ENCODE results near the gene DENND4A. TPM values are rescaled to one million over a fixed set of nuclear protein-coding genes. Genes with fewer than 3 reads are reported as not detected.

Gene DENND4A
- total and polyA plus RNA-seq, 7 donors = 4.0 to 46.7 (median 15.4) TPM

DNA sequence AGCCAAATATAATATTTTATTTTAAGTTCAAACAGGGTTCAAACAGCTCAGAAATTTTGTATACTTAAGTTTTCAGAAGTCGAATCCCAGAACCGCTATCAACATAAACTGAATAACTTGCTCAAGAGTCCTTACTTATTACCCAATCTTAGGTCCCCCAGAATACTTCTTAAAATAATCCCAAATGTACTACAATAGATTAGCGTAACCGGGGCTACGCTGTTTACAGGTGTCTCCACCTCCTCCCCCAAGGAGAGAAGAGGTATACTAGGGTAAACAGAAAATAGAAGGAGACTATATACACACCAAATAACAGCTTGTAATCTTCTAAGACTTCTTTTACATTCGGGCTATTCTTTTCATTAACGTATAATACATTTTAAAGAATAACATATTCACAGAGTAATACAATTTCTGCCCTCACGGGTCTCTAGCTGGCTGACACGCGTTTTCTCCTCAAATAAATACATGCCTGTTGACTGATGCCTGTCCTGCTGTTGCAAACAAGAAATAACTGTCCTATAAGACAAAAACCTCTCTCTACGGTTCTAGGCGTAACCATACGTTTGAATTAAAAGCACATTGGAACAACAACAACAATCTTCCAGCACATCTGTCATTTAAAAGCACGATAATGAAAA, 1.3 kb downstream of the DENND4A start:
- Histone ChIP-seq H3K4me1 (peaks cover 31% of the 10 kb centered on the region), H3K36me3 (ENCODE audit: insufficient read depth in 1 of 2, low read depth in 1 of 2) (no peaks in the 10 kb centered on the region), H3K27ac (peak overlapping the region; percentile 98), H3K9me3 (no peaks in the 10 kb centered on the region), H3K27me3 (ENCODE audit: insufficient read depth in 3 of 3, low read length in 2 of 3) (no peaks in the 10 kb centered on the region), H3K4me3 (peak overlapping the region; percentile 90)
- intact Hi-C loops (cut with DNase I) = no loop called here
- TF ChIP-seq, protein P1, sequence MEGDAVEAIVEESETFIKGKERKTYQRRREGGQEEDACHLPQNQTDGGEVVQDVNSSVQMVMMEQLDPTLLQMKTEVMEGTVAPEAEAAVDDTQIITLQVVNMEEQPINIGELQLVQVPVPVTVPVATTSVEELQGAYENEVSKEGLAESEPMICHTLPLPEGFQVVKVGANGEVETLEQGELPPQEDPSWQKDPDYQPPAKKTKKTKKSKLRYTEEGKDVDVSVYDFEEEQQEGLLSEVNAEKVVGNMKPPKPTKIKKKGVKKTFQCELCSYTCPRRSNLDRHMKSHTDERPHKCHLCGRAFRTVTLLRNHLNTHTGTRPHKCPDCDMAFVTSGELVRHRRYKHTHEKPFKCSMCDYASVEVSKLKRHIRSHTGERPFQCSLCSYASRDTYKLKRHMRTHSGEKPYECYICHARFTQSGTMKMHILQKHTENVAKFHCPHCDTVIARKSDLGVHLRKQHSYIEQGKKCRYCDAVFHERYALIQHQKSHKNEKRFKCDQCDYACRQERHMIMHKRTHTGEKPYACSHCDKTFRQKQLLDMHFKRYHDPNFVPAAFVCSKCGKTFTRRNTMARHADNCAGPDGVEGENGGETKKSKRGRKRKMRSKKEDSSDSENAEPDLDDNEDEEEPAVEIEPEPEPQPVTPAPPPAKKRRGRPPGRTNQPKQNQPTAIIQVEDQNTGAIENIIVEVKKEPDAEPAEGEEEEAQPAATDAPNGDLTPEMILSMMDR (IDR thresholded peaks at IDR 0.05) = no peak
- no peak for ATAC-seq
- DNase-seq = no peak
- 9 to 13% (median 10%) methylated on average over 14 of the region's 14 CpGs for WGBS, 3 donors

DNA sequence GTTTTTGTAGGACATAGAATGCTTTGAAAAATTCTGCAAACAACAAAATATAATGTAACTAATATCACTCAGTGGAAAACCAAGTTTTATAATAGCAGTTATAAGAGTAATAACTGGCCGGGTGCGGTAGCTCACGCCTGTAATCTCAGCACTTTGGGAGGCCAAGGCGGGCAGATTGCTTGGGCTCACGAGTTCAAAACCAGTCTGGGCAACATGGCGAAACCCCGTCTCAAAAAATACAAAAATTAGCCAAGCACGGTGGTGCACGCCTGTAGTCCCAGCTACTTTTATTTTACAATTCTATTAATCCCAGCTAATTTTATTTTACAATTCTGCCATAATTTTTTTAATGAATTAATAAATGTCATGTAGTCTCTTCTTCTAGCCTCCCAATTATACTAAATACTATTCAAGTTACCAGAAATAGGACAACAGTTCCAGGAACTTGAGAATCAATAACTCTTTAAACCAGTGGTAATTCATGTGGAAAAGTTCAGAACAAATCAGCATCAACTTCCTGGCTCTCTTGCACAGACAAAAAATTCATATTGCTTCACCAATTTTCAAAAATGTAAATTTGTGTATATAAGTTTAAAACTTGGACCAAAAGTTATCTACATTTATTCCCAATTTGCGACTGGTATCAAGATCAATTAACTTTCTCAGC, 2.2 kb downstream of the DENND4A start:
- no peaks in the 10 kb centered on the region for H3K9me3 ChIP-seq
- H3K4me3 ChIP-seq = peak overlapping the region; percentile 90
- H3K27ac ChIP-seq = no peak overlapping the region
- TF ChIP-seq, protein P1 (IDR thresholded peaks at IDR 0.05) = no peak
- H3K36me3 ChIP-seq (ENCODE audit: insufficient read depth in 1 of 2, low read depth in 1 of 2) = peaks cover 0 to 3% of the 10 kb centered on the region in 2 donors
- H3K4me1 ChIP-seq = peaks cover 31% of the 10 kb centered on the region
- 86 to 94% (median 87%) methylated on average over 10 of the region's 10 CpGs for WGBS, 3 donors
- ATAC-seq (no peak), DNase-seq (no peak)
- intact Hi-C loops (cut with DNase I) = no loop called here
- H3K27me3 ChIP-seq (ENCODE audit: insufficient read depth in 3 of 3, low read length in 2 of 3) = no peaks in the 10 kb centered on the region

DNA sequence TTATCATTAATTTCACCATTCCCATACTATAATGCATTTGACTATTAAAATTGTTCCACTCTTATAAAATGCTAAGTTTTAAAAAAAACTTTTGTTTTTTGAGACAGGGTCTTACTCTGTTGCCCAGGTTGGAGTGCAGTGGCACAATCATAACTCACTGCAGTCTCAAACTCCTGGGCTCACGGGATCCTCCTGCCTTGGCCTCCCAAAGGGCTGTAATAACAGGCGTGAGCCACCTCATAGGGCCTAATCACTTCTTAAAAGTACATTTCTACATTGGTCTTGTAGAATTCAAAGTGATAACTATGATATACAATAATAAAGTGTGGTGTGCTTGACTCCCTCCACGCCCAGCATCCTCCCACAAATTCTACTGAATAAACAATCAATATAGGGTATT, 3.0 kb downstream of the DENND4A start:
- 95 to 97% (median 97%) methylated on average over 3 of the region's 3 CpGs for WGBS, 3 donors
- Histone ChIP-seq H3K4me1 (peaks cover 31% of the 10 kb centered on the region), H3K9me3 (no peaks in the 10 kb centered on the region), H3K27me3 (ENCODE audit: insufficient read depth in 3 of 3, low read length in 2 of 3) (no peaks in the 10 kb centered on the region), H3K27ac (no peak overlapping the region), H3K4me3 (no peak overlapping the region), H3K36me3 (ENCODE audit: insufficient read depth in 1 of 2, low read depth in 1 of 2) (peaks cover 0 to 11% of the 10 kb centered on the region in 2 donors)
- no peak for ATAC-seq
- intact Hi-C loops (cut with DNase I) = no loop called here
- TF ChIP-seq, protein P1 (IDR thresholded peaks at IDR 0.05) = no peak
- DNase-seq = no peak

DNA sequence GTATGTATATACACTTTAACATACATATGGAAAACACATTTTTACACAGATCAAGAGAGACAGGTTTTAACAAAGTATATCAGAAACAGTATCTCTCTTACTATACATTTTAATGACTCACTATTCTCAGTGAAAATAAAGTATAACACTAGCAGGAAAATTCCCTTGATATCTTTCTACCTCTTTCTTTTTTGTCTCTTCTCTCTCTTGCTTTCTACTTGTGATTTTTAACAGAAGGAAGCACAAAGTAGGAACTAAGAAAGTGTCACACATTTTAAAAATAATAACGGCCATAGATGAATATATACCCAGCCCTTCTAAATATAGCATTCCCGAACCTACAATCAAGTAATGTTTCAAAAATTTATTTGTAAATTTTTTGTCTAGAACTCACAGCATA, 4.8 kb downstream of the DENND4A start:
- WGBS, 3 donors = 56 to 62% (median 57%) methylated on average over 2 of the region's 2 CpGs

More for the DNA sequence above, 4.8 kb downstream of the DENND4A start:
- Histone ChIP-seq H3K4me1 (peaks cover 38% of the 10 kb centered on the region), H3K9me3 (no peaks in the 10 kb centered on the region), H3K36me3 (ENCODE audit: insufficient read depth in 1 of 2, low read depth in 1 of 2) (peaks cover 0 to 12% of the 10 kb centered on the region in 2 donors), H3K27me3 (ENCODE audit: insufficient read depth in 3 of 3, low read length in 2 of 3) (no peaks in the 10 kb centered on the region), H3K27ac (peak overlapping the region; percentile 13), H3K4me3 (no peak overlapping the region)
- intact Hi-C loops (cut with DNase I) = no loop called here
- no peak for ATAC-seq
- TF ChIP-seq, protein P1 (IDR thresholded peaks at IDR 0.05) = no peak
- no peak for DNase-seq
